Prostate gland (tissue), 2 donors: ENCODE data around the gene MAVS.

Experiments
- POLR2A ChIP-seq: fragments of 450-650 bp; IDR thresholded peaks from one replicate; pipeline ENCODE4 v1.6.1; 2016; ENCODE audit warnings: antibody characterized with exemption, mild to moderate bottlenecking
- POLR2AphosphoS5 ChIP-seq: sonication (generic); formaldehyde crosslinking; IDR thresholded peaks from one replicate; pipeline ENCODE4 v1.6.1; 2017; ENCODE audit warnings: antibody characterized with exemption
- TF ChIP-seq, protein P1 (sequence below), 4 experiments: fragments of 200-600 bp in 2 of 4; fragments of 450-650 bp in 2 of 4; sonication (generic) in 2 of 4; IDR thresholded peaks; 1 replicate in 3 of 4; 2 replicates in 1 of 4; pipeline ENCODE4 v1.5.1; 2016 to 2019; ENCODE audit warnings: antibody characterized with exemption in 4 of 4, mild to moderate bottlenecking in 2 of 4, moderate library complexity in 2 of 4

DNA sequence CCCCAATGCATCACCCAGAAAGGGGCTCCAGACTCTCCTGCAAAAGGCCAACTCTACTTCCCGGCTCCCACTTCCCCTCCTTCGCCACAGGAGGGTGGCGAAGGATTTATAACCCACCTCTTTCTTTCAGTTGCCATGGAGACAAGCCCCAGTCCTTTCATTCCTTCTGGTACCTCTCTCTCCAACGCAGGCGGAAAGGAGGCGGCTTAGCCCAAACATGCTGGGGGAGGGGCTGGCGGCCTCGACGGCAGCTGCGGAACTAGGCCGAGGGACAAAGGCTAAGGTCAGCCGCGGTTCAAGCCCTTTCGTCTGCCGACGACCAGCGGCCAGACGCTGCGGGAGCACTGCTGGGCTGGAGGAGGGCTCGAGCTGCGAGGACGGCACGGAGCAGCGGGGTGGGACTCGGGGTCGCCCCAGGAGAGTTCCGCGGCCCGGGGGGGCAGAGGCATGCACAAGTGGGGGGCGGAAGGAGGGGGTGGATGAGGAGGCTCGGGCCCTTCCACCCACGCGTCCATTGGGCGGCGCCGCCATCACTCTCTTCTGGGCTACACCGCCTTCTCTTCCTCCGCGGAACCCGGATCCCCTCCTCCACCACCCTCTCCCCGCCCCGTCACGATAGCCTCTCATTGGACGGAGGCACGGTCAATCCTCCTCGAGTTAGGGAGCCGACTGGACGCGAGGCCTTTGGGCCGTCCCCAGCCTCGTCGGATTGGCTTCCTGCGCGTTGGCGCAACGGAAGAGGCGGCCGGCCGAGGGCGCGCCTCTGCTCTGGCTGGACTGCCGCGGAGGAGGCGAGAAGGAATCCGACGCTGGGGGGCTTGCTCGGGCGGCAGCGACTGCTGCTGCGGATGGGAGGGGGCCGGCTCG lies 42.2 kb downstream of the MAVS start, which contains the start of gene PANK2:
- TF ChIP-seq, protein P1, sequence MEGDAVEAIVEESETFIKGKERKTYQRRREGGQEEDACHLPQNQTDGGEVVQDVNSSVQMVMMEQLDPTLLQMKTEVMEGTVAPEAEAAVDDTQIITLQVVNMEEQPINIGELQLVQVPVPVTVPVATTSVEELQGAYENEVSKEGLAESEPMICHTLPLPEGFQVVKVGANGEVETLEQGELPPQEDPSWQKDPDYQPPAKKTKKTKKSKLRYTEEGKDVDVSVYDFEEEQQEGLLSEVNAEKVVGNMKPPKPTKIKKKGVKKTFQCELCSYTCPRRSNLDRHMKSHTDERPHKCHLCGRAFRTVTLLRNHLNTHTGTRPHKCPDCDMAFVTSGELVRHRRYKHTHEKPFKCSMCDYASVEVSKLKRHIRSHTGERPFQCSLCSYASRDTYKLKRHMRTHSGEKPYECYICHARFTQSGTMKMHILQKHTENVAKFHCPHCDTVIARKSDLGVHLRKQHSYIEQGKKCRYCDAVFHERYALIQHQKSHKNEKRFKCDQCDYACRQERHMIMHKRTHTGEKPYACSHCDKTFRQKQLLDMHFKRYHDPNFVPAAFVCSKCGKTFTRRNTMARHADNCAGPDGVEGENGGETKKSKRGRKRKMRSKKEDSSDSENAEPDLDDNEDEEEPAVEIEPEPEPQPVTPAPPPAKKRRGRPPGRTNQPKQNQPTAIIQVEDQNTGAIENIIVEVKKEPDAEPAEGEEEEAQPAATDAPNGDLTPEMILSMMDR (IDR thresholded peaks at IDR 0.05): peak in 3 of 4 experiments; percentile 15 to 60 (median 56)
- TF ChIP-seq POLR2A (peak; percentile 97), POLR2AphosphoS5 (peak; percentile 96)
